Neural progenitor cell (in vitro differentiated cells): ENCODE data around the gene MRPS9.

ENCODE experiments used
- EZH2 ChIP-seq: fragments of 200-600 bp; sonication (generic); IDR thresholded peaks from 2 replicates; pipeline ENCODE4 v1.6.1; 2017; ENCODE audit warnings: antibody characterized with exemption, mild to moderate bottlenecking, moderate library complexity
- EZH2phosphoT487 ChIP-seq: fragments of 200-600 bp; sonication (generic); IDR thresholded peaks from 2 replicates; pipeline ENCODE4 v1.6.1; 2017; ENCODE audit warnings: antibody characterized with exemption
- TF ChIP-seq, protein P1 (sequence below): fragments of 200-600 bp; sonication (generic); IDR thresholded peaks from 2 replicates; pipeline ENCODE4 v1.5.1; 2017; ENCODE audit warnings: antibody characterized with exemption, mild to moderate bottlenecking

DNA sequence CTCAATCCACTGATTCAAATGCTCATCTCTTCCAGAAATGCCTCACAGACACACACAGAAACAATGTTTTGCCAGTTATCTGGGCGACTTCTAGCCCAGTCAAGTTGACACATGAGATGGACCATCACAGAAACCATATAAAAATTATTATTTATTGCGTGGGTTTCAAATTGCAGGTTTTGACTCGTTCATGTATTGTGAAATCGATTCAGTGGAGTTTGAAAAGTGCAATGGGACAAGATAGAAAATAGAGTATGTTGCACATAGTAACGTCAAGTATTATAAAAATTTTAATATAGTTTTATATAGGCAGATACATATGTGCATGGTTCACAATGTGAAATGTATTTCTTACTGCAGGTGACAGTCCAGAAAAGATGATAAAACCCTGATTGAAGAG, 100.8 kb downstream of the MRPS9 start:
- TF ChIP-seq, protein P1, sequence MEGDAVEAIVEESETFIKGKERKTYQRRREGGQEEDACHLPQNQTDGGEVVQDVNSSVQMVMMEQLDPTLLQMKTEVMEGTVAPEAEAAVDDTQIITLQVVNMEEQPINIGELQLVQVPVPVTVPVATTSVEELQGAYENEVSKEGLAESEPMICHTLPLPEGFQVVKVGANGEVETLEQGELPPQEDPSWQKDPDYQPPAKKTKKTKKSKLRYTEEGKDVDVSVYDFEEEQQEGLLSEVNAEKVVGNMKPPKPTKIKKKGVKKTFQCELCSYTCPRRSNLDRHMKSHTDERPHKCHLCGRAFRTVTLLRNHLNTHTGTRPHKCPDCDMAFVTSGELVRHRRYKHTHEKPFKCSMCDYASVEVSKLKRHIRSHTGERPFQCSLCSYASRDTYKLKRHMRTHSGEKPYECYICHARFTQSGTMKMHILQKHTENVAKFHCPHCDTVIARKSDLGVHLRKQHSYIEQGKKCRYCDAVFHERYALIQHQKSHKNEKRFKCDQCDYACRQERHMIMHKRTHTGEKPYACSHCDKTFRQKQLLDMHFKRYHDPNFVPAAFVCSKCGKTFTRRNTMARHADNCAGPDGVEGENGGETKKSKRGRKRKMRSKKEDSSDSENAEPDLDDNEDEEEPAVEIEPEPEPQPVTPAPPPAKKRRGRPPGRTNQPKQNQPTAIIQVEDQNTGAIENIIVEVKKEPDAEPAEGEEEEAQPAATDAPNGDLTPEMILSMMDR = no peak
- TF ChIP-seq EZH2 (no peak), EZH2phosphoT487 (no peak)
